Right cardiac atrium (tissue), 5 donors: ENCODE measurements around the gene EBP. TPM values are rescaled to one million over a fixed set of nuclear protein-coding genes. Genes with fewer than 3 reads are reported as not detected.
"Not testable (repeated sequence)": the region's sequence is repeated elsewhere in the genome, so short reads cannot be mapped to it uniquely, and the experiment has no call there.

Experiments used
- ATAC-seq, 2 donors: fragments of 200-7000 bp; cut with Tn5 transposase; one replicate each; pipeline versions ENCODE4 v1.8.0 to v1.9.1; 2020; ENCODE audit warnings: moderate library complexity in 2 of 2, mild to moderate bottlenecking in 1 of 2
- DNase-seq, 3 donors: peaks; one replicate each; pipeline ENCODE4 v3.0.0-alpha.2; 2020
- H3K27ac ChIP-seq: one replicate; pipeline ENCODE4 v1.5.1; 2013; ENCODE audit warnings: mild to moderate bottlenecking, low read length, control low read depth, moderate library complexity
- H3K27me3 ChIP-seq: one replicate; pipeline ENCODE4 v1.6.1; 2013; ENCODE audit not compliant: control insufficient read depth, insufficient read depth
- H3K4me1 ChIP-seq: one replicate; pipeline ENCODE4 v1.6.1; 2013; ENCODE audit warnings: low read length; ENCODE audit not compliant: control insufficient read depth, insufficient read depth
- H3K4me3 ChIP-seq: one replicate; pipeline ENCODE4 v1.5.1; 2013; ENCODE audit warnings: low read length, control low read depth
- H3K9me3 ChIP-seq: one replicate; pipeline ENCODE4 v1.6.1; 2013; ENCODE audit warnings: low read length; ENCODE audit not compliant: control insufficient read depth
- WGBS: extraction: QIAGEN DNeasy Blood & Tissue Kit; methylation state at CpG from one replicate; pipeline ENCODE4 v1.1.7; 2013; 5-methylcytosine and 5-hydroxymethylcytosine counted together
- intact Hi-C, 4 donors: fragments of 100-400 bp; cut with DNase I; formaldehyde crosslinking; loops; one replicate each; pipeline versions ENCODE4 v1.11.0 to v1.14.0; 2022 to 2023
- polyA plus RNA-seq: library from polyadenylated mRNA; stranded (reverse); fragments of 200-250 nt; gene quantifications from one replicate; pipeline ENCODE4 v1.2.3, GENCODE V29; 2013
- total RNA-seq, 4 donors: library from RNA; stranded (reverse); fragmentation: NEBNext Ultra II Directional; extraction: Animal tissue kit (Norgen Biotek cat#: 25700); gene quantifications; one replicate each; pipeline ENCODE4 v1.2.1, GENCODE V29; 2021
- donor health status: healthy with polysubstance abuse.
- donor health status: DM: no; HTN: yes; CAD: no.
- donor health status: DM: no; HTN: no; CAD: no.
- donor health status: DM: no; HTN: yes; CAD: no; lungs with severe emphysema.
- donor health status: DM: yes; HTN: yes; CAD: no.

The EBP gene
- total and polyA plus RNA-seq, 5 donors, result 74.8 to 118 (median 85.3) TPM

- ATAC-seq (no peak), DNase-seq (no peak)
- 81% methylated on average over 4 of the region's 4 CpGs for WGBS
- Histone ChIP-seq H3K4me1 (peaks cover 2% of the 10 kb centered on the region), H3K9me3 (no peaks in the 10 kb centered on the region), H3K27me3 (no peaks in the 10 kb centered on the region), H3K27ac (no peak overlapping the region), H3K4me3 (no peak overlapping the region)
- intact Hi-C loops, result loop anchor here in 1 of 4 donors (5.0 kb wide), 1 partner anchor 434 kb away; no protein-coding TSS in a partner anchor
These were observed 10.0 kb upstream of the EBP start for GRCh38 chrX:48511560-48511959.

- ATAC-seq (no peak), DNase-seq (no peak)
- peaks cover 2% of the 10 kb centered on the region for H3K4me1 ChIP-seq
- 96% methylated on average over 20 of the region's 20 CpGs for WGBS
- no peaks in the 10 kb centered on the region for H3K9me3 ChIP-seq
- intact Hi-C loops, result loop anchor here in 1 of 4 donors (5.0 kb wide), 1 partner anchor 435 kb away; no protein-coding TSS in a partner anchor
- H3K4me3 ChIP-seq, result no peak overlapping the region
- no peak overlapping the region for H3K27ac ChIP-seq
- no peaks in the 10 kb centered on the region for H3K27me3 ChIP-seq
These were observed 9.2 kb upstream of the EBP start for GRCh38 chrX:48512371-48512935.

- Histone ChIP-seq H3K27ac (no peak overlapping the region), H3K4me1 (peaks cover 2% of the 10 kb centered on the region), H3K9me3 (no peaks in the 10 kb centered on the region), H3K4me3 (no peak overlapping the region), H3K27me3 (no peaks in the 10 kb centered on the region)
- ATAC-seq, result no peak
- DNase-seq, result no peak
- WGBS, result 79% methylated on average over 4 of the region's 4 CpGs
- intact Hi-C loops, result loop anchor here in 1 of 4 donors (5.0 kb wide), 1 partner anchor 436 kb away; no protein-coding TSS in a partner anchor
These were observed 7.9 kb upstream of the EBP start for GRCh38 chrX:48513670-48514069.

- no peak overlapping the region for H3K27ac ChIP-seq
These were observed 7.3 kb upstream of the EBP start for GRCh38 chrX:48514126-48514806.

GRCh38 chrX:48514868-48515460 lies 6.6 kb upstream of the EBP start:
- Histone ChIP-seq H3K27me3 (no peaks in the 10 kb centered on the region), H3K9me3 (no peaks in the 10 kb centered on the region), H3K27ac (no peak overlapping the region), H3K4me3 (no peak overlapping the region), H3K4me1 (no peaks in the 10 kb centered on the region)
- 97% methylated on average over 9 of the region's 9 CpGs for WGBS
- no peak for DNase-seq
- ATAC-seq, result no peak
- intact Hi-C loops, result loop anchor here in 1 of 4 donors (5.0 kb wide), 1 partner anchor 438 kb away; no protein-coding TSS in a partner anchor

More at GRCh38 chrX:48514126-48514806, 7.3 kb upstream of the EBP start:
- H3K9me3 ChIP-seq, result no peaks in the 10 kb centered on the region
- ATAC-seq (no peak), DNase-seq (no peak)
- H3K27me3 ChIP-seq, result no peaks in the 10 kb centered on the region
- H3K4me1 ChIP-seq, result peaks cover 2% of the 10 kb centered on the region
- intact Hi-C loops, result loop anchor here in 1 of 4 donors (5.0 kb wide), 1 partner anchor 437 kb away; no protein-coding TSS in a partner anchor
- WGBS, result 90% methylated on average over 16 of the region's 16 CpGs
- H3K4me3 ChIP-seq, result no peak overlapping the region

GRCh38 chrX:48515842-48516241 lies 5.8 kb upstream of the EBP start:
- Histone ChIP-seq H3K27me3 (no peaks in the 10 kb centered on the region), H3K4me3 (no peak overlapping the region), H3K27ac (peak overlapping the region; percentile 15), H3K4me1 (no peaks in the 10 kb centered on the region), H3K9me3 (no peaks in the 10 kb centered on the region)
- no peak for DNase-seq
- ATAC-seq, result no peak
- WGBS, result 76% methylated on average over 10 of the region's 10 CpGs
- intact Hi-C loops, result no loop called here

- DNase-seq, result no peak
- intact Hi-C loops, result no loop called here
- 64% methylated on average over 10 of the region's 10 CpGs for whole genome bisulfite sequencing
- peak overlapping the region; percentile 15 for H3K27ac ChIP-seq
- no peaks in the 10 kb centered on the region for H3K27me3 ChIP-seq
- H3K4me1 ChIP-seq, result no peaks in the 10 kb centered on the region
- H3K4me3 ChIP-seq, result no peak overlapping the region
- ATAC-seq, result no peak
- no peaks in the 10 kb centered on the region for H3K9me3 ChIP-seq
These were observed 5.3 kb upstream of the EBP start for GRCh38 chrX:48516285-48516684.

- Histone ChIP-seq H3K4me1 (no peaks in the 10 kb centered on the region), H3K27ac (no peak overlapping the region), H3K9me3 (no peaks in the 10 kb centered on the region), H3K27me3 (no peaks in the 10 kb centered on the region), H3K4me3 (no peak overlapping the region)
- WGBS, result 87% methylated on average over 5 of the region's 5 CpGs
- intact Hi-C loops, result no loop called here
- ATAC-seq (no peak), DNase-seq (no peak)
These were observed 4.6 kb upstream of the EBP start for GRCh38 chrX:48516987-48517386.

- H3K27ac ChIP-seq, ATAC-seq, H3K4me3 ChIP-seq, H3K27me3 ChIP-seq, DNase-seq, intact Hi-C loops, H3K9me3 ChIP-seq, H3K4me1 ChIP-seq: not testable (repeated sequence)
- WGBS, result 82% methylated on average over 4 of the region's 4 CpGs
These were observed 2.1 kb upstream of the EBP start for GRCh38 chrX:48519481-48519880.

GRCh38 chrX:48520455-48520854 lies 1.2 kb upstream of the EBP start:
- Histone ChIP-seq H3K27me3 (no peaks in the 10 kb centered on the region), H3K27ac (no peak overlapping the region), H3K4me3 (no peak overlapping the region), H3K4me1 (peaks cover 2% of the 10 kb centered on the region), H3K9me3 (no peaks in the 10 kb centered on the region)
- DNase-seq (no peak), ATAC-seq (no peak)
- intact Hi-C loops, result no loop called here
- WGBS, result 92% methylated on average over 2 of the region's 2 CpGs

GRCh38 chrX:48520976-48521352 lies 644 bp upstream of the EBP start:
- DNase-seq (no peak), ATAC-seq (no peak)
- Histone ChIP-seq H3K4me3 (peak overlapping the region; percentile 82), H3K9me3 (no peaks in the 10 kb centered on the region), H3K27me3 (no peaks in the 10 kb centered on the region), H3K4me1 (peaks cover 2% of the 10 kb centered on the region), H3K27ac (peak overlapping the region; percentile 89)
- intact Hi-C loops, result no loop called here
- WGBS, result 39% methylated on average over 2 of the region's 2 CpGs
